ENCODE measurements around the gene PSMF1. TPM values are rescaled to one million over a fixed set of nuclear protein-coding genes. Genes with fewer than 3 reads are reported as not detected.

The PSMF1 gene
- total RNA-seq, 1 donor = 142 TPM

- TF ChIP-seq, protein P1, sequence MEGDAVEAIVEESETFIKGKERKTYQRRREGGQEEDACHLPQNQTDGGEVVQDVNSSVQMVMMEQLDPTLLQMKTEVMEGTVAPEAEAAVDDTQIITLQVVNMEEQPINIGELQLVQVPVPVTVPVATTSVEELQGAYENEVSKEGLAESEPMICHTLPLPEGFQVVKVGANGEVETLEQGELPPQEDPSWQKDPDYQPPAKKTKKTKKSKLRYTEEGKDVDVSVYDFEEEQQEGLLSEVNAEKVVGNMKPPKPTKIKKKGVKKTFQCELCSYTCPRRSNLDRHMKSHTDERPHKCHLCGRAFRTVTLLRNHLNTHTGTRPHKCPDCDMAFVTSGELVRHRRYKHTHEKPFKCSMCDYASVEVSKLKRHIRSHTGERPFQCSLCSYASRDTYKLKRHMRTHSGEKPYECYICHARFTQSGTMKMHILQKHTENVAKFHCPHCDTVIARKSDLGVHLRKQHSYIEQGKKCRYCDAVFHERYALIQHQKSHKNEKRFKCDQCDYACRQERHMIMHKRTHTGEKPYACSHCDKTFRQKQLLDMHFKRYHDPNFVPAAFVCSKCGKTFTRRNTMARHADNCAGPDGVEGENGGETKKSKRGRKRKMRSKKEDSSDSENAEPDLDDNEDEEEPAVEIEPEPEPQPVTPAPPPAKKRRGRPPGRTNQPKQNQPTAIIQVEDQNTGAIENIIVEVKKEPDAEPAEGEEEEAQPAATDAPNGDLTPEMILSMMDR (IDR thresholded peaks at IDR 0.05; ENCODE audit: insufficient read depth, low read length) = no peak
- H3K4me3 ChIP-seq (ENCODE audit: low read depth, low read length) = no peak overlapping the region
- DNase-seq (ENCODE audit: low read depth) = no peak
Observed at GRCh38 chr20:1130058-1130694, 11.8 kb downstream of the PSMF1 start.

GRCh38 chr20:1130847-1131246 is 12.4 kb downstream of the PSMF1 start:
- no peak for DNase-seq (ENCODE audit: low read depth)
- no peak overlapping the region for H3K4me3 ChIP-seq (ENCODE audit: low read depth, low read length)
- TF ChIP-seq, protein P1 (IDR thresholded peaks at IDR 0.05; ENCODE audit: insufficient read depth, low read length) = no peak

DNA sequence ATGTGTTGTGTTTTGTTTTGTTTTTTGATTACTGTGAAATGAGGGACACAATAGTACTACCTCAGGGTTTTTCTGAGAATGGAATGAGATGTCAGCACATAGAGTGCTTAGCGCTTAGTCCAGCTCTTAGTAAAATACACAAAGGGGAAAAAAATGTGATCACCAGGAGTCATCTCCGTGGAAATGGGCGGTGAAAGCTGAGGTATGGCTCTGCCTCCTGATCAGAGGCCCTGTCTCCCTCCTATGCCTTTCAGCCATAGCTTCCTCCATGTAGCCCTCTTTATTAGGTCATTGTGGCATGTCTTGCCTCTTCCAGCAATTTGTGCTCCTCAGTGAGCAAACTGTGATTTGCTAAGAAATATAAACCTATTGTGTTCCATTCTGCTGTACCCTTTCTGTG is 13.0 kb downstream of the PSMF1 start:
- DNase-seq (ENCODE audit: low read depth) = no peak
- no peak overlapping the region for H3K4me3 ChIP-seq (ENCODE audit: low read depth, low read length)
- TF ChIP-seq, protein P1 (IDR thresholded peaks at IDR 0.05; ENCODE audit: insufficient read depth, low read length) = no peak

DNA sequence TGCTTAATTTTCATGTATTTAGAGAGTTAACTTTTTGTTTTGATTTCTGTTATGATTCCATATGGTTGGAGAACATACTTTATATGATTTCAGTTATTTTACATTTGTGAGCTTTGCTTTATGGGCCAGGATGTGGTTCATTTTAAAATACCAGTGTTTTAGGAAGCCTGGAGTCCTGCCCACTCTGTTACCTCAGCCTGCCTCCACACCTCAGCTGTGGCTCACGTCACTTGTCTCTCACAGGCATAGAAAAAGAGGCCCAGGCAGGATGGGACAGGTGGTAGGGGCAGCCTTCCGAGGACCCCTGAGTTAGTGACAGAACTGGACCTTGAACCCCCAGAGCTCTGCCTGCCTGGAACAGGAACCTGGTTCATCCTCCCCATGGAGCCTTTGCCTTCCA is 16.0 kb downstream of the PSMF1 start:
- TF ChIP-seq, protein P1 (IDR thresholded peaks at IDR 0.05; ENCODE audit: insufficient read depth, low read length) = no peak
- no peak for DNase-seq (ENCODE audit: low read depth)

DNA sequence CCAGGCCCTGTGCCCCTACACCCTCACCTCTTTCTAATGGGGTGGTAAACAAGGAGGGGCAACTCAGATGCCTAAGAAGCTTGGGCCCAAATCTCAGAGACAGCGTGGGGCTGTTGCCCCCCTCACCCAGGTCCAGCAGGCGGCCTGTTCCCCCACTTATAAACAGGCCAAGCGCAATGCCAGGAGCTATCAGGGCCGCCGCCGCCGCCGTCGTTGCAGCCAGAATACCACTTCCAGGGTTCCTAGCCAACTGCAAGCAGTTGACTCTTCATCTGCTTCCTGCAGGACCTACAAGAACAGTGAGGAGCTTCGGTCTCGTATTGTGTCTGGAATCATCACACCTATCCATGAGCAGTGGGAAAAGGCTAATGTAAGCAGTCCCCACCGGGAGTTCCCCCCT is 16.4 kb downstream of the PSMF1 start:
- no peak for DNase-seq (ENCODE audit: low read depth)
- TF ChIP-seq, protein P1 (IDR thresholded peaks at IDR 0.05; ENCODE audit: insufficient read depth, low read length) = no peak
- no peak overlapping the region for H3K4me3 ChIP-seq (ENCODE audit: low read depth, low read length)

More for the DNA sequence above, 16.0 kb downstream of the PSMF1 start:
- no peak overlapping the region for H3K4me3 ChIP-seq (ENCODE audit: low read depth, low read length)

GRCh38 chr20:1137236-1137635 is 18.8 kb downstream of the PSMF1 start:
- no peak overlapping the region for H3K4me3 ChIP-seq (ENCODE audit: low read depth, low read length)
- DNase-seq (ENCODE audit: low read depth) = no peak
- TF ChIP-seq, protein P1 (IDR thresholded peaks at IDR 0.05; ENCODE audit: insufficient read depth, low read length) = no peak

Measured in fibroblast of the aortic adventitia (primary cell).